SU-DHL-6 (cell line): Measurements from ENCODE around the gene XRCC6.

ENCODE experiments used
- H2AFZ ChIP-seq: fragments of 200-600 bp; sonication (generic); 2 replicates; pipeline ENCODE4 v1.6.1; 2014; ENCODE audit warnings: low read depth, mild to moderate bottlenecking, moderate library complexity, mixed read lengths, antibody characterized with exemption, low read length; ENCODE audit not compliant: severe bottlenecking
- H3F3A ChIP-seq: fragments of 200-600 bp; shearing (Covaris generic); 2 replicates; pipeline ENCODE4 v1.6.0; 2016; ENCODE audit warnings: antibody characterized with exemption, mild to moderate bottlenecking; ENCODE audit not compliant: insufficient read depth
- H3K27ac ChIP-seq: fragments of 200-600 bp; sonication (generic); 2 replicates; pipeline ENCODE4 v1.5.1; 2016; ENCODE audit warnings: low read depth, mild to moderate bottlenecking, low read length, moderate library complexity, mixed read lengths
- H3K27me3 ChIP-seq: fragments of 200-600 bp; sonication (generic), shearing (Covaris generic); 2 replicates; pipeline ENCODE4 v1.6.0; 2014; ENCODE audit warnings: mild to moderate bottlenecking, low read length
- H3K36me3 ChIP-seq: fragments of 200-600 bp; sonication (generic); 2 replicates; pipeline ENCODE4 v1.6.1; 2014; ENCODE audit warnings: mild to moderate bottlenecking, low read length, mixed read lengths
- H3K4me2 ChIP-seq: fragments of 300-600, 200-600 bp; shearing (Covaris generic), sonication (generic); 2 replicates; pipeline ENCODE4 v1.6.0; 2014; ENCODE audit warnings: low read length, low read depth, mild to moderate bottlenecking; ENCODE audit not compliant: poor library complexity, severe bottlenecking
- H3K4me3 ChIP-seq: fragments of 200-600 bp; sonication (generic); 2 replicates; pipeline ENCODE4 v1.5.1; 2014; ENCODE audit warnings: antibody characterized with exemption, low read length, mild to moderate bottlenecking, mixed read lengths; ENCODE audit not compliant: insufficient read depth, poor library complexity, severe bottlenecking
- H3K79me2 ChIP-seq: fragments of 200-600 bp; sonication (generic); 2 replicates; pipeline ENCODE4 v1.6.1; 2014; ENCODE audit warnings: mild to moderate bottlenecking, low read length, moderate library complexity; ENCODE audit not compliant: insufficient read depth
- H3K9ac ChIP-seq: fragments of 200-600 bp; sonication (generic); 2 replicates; pipeline ENCODE4 v1.7.0; 2014; ENCODE audit warnings: mild to moderate bottlenecking, low read length
- H3K9me2 ChIP-seq: fragments of 200-600 bp; sonication (generic); replicated peaks from 2 replicates; pipeline ENCODE4 v1.6.1; 2014; ENCODE audit warnings: low read length; ENCODE audit not compliant: insufficient read depth
- H3K9me3 ChIP-seq: fragments of 200-600 bp; sonication (generic); 2 replicates; pipeline ENCODE4 v1.6.1; 2014; ENCODE audit warnings: low read length, mixed read lengths; ENCODE audit not compliant: insufficient read depth
- H4K20me1 ChIP-seq: fragments of 200-600 bp; sonication (generic); 2 replicates; pipeline ENCODE4 v1.6.1; 2014; ENCODE audit warnings: low read depth, mild to moderate bottlenecking, antibody characterized with exemption, low read length, moderate library complexity, mixed read lengths
- EZH2phosphoT487 ChIP-seq: fragments of 200-600 bp; sonication (generic), shearing (Covaris generic); conservative IDR thresholded peaks from 2 replicates; pipeline ENCODE4 v1.6.1; 2018; ENCODE audit warnings: mild to moderate bottlenecking, antibody characterized with exemption, low read length, moderate library complexity, mixed read lengths
- TF ChIP-seq, protein P1 (sequence below): fragments of 200-600 bp; sonication (generic); IDR thresholded peaks from one replicate; pipeline ENCODE4 v1.5.1; 2017; ENCODE audit warnings: antibody characterized with exemption, mild to moderate bottlenecking, low read length, moderate library complexity; ENCODE audit not compliant: insufficient read depth, poor library complexity, severe bottlenecking

XRCC6 gene

DNA sequence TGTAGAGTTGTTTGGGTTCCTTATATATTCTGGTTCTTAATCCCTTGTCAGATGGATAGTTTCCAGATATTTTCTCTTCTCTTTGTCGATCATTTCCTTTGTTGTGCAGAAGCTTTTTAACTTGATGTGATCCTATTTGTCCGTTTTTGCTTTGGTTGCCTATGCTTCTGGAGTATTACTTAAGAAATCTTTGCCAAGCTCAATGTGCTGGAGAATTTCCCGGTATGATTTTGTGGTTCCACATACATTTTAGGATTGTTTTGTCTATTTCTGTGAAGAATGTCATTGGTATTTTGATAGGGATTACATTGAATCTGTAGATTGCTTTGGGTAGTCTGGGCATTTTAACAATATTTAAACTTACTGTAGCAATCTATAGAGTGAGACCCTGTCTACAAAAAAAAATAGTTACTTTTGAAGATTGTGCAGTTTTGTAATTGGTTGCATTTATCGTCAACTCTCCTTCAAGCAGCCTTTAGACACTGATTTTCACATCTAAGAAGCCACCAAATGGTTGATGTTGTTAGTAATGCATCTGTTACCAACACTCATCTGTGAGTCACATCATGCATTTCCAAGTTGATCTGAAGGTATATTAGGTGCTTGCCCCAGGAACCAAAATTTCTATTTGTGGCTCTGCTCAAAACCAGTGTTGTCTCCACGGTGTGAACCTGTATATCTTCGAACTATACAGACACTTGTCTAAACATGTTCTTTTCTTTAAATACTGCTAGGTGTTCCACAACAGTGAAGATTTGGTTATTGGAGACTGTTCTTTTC is 21.4 kb downstream of the XRCC6 start:
- Histone ChIP-seq H2AFZ (no peak overlapping the region), H4K20me1 (no peaks in the 10 kb centered on the region), H3K9me2 (no peaks in the 10 kb centered on the region), H3K9ac (no peak overlapping the region), H3K79me2 (peaks cover 20% of the 10 kb centered on the region), H3F3A (no peaks in the 10 kb centered on the region), H3K36me3 (peaks cover 32% of the 10 kb centered on the region), H3K9me3 (no peaks in the 10 kb centered on the region), H3K4me3 (no peak overlapping the region), H3K27me3 (no peaks in the 10 kb centered on the region), H3K4me2 (no peak overlapping the region), H3K27ac (no peak overlapping the region)
- TF ChIP-seq EZH2phosphoT487: no peak

DNA sequence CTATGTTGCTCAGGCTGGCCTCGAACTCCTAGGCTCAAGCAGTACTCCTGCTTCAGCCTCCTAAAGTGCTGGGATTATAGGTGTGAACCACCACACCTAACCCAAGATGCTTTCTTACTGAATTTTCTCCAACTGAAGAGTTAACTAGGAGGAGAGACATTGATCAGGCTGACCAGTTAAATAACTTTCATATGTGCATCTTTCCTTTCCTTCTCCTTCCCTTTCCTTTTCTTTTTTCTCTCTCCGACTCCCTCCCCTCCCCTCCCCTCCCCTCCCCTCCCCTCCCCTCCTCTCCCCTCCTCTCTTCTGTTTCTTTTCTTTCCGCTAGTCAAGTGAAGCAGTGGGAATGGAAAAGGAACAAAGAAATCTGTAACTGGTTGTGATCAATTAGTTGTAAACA is 26.7 kb downstream of the XRCC6 start:
- TF ChIP-seq, protein P1, sequence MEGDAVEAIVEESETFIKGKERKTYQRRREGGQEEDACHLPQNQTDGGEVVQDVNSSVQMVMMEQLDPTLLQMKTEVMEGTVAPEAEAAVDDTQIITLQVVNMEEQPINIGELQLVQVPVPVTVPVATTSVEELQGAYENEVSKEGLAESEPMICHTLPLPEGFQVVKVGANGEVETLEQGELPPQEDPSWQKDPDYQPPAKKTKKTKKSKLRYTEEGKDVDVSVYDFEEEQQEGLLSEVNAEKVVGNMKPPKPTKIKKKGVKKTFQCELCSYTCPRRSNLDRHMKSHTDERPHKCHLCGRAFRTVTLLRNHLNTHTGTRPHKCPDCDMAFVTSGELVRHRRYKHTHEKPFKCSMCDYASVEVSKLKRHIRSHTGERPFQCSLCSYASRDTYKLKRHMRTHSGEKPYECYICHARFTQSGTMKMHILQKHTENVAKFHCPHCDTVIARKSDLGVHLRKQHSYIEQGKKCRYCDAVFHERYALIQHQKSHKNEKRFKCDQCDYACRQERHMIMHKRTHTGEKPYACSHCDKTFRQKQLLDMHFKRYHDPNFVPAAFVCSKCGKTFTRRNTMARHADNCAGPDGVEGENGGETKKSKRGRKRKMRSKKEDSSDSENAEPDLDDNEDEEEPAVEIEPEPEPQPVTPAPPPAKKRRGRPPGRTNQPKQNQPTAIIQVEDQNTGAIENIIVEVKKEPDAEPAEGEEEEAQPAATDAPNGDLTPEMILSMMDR: no peak
- no peak for TF ChIP-seq EZH2phosphoT487
- H3K36me3 ChIP-seq: peaks cover 24% of the 10 kb centered on the region
- no peaks in the 10 kb centered on the region for H4K20me1 ChIP-seq
- no peak overlapping the region for H3K9ac ChIP-seq
- no peak overlapping the region for H3K4me3 ChIP-seq
- H3K9me2 ChIP-seq: no peaks in the 10 kb centered on the region
- H3K4me2 ChIP-seq: no peak overlapping the region
- peaks cover 5% of the 10 kb centered on the region; the same call in 1 of the 2 replicates for H3K79me2 ChIP-seq
- no peaks in the 10 kb centered on the region for H3K27me3 ChIP-seq
- no peak overlapping the region for H3K27ac ChIP-seq
- H3F3A ChIP-seq: no peaks in the 10 kb centered on the region
- H2AFZ ChIP-seq: no peak overlapping the region
- no peaks in the 10 kb centered on the region for H3K9me3 ChIP-seq

DNA sequence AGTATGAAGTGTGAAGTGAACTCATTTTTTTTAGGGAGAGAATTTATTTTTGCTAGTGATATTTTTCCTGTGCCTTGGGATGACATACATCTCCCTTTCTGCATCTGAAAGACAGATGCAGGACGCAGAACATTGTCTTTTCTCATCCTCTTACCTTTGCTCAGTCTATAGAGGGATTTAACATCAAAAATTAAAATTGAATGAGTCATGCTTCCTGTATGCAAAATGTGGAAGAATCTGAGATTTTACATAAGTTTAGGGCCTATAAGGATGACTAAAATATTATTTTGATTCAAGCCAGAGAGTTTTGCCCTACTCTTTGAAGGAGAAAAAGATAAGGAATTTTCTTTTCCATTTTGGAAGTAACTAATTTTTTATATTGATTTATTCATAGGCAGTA is 27.3 kb downstream of the XRCC6 start:
- Histone ChIP-seq H3K4me2 (no peak overlapping the region), H3K36me3 (peaks cover 22% of the 10 kb centered on the region), H3F3A (no peaks in the 10 kb centered on the region), H2AFZ (no peak overlapping the region), H3K4me3 (no peak overlapping the region), H3K9ac (no peak overlapping the region), H3K27me3 (no peaks in the 10 kb centered on the region), H3K9me2 (no peaks in the 10 kb centered on the region), H3K27ac (no peak overlapping the region), H3K79me2 (0 out of 2 replicates have a peak, but pooled peaks cover 5% of the 10 kb centered on the region), H4K20me1 (no peaks in the 10 kb centered on the region), H3K9me3 (no peaks in the 10 kb centered on the region)
- TF ChIP-seq, protein P1: no peak
- TF ChIP-seq EZH2phosphoT487: no peak

DNA sequence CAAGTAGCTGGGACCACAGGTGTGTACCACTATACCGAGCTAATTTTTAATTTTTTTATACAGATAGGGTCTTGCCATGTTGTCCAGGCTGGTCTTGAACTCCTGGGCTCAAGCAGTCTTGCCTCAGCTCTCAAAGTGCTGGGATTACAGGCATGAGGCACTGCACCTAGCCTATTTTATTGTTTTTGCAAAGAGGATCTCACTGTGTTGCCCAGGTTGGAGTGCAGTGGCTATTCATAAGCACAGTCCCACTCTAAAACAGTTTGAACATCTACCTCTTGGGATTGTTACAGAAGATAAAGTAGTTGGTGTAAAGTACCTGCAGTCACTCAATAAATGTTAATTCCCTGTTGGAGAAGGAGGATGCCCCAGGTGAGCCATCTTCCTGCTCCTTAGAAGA is 29.1 kb downstream of the XRCC6 start:
- Histone ChIP-seq H2AFZ (no peak overlapping the region), H3K9me2 (no peaks in the 10 kb centered on the region), H3K79me2 (0 out of 2 replicates have a peak, but pooled peaks cover 5% of the 10 kb centered on the region), H3K4me3 (no peak overlapping the region), H4K20me1 (no peaks in the 10 kb centered on the region), H3F3A (no peaks in the 10 kb centered on the region), H3K9ac (no peak overlapping the region), H3K27me3 (no peaks in the 10 kb centered on the region), H3K36me3 (peaks cover 29% of the 10 kb centered on the region), H3K27ac (no peak overlapping the region), H3K4me2 (no peak overlapping the region), H3K9me3 (no peaks in the 10 kb centered on the region)
- no peak for TF ChIP-seq EZH2phosphoT487
- TF ChIP-seq, protein P1: no peak
